GM18505 (cell line): ENCODE results near the gene SPATC1L.

Experiments
- ATAC-seq: cut with Tn5 transposase; IDR thresholded peaks from one replicate; pipeline ENCODE4 v1.9.1; 2021; ENCODE audit not compliant: unreplicated experiment
- POLR2A ChIP-seq: IDR thresholded peaks from 4 replicates; pipeline ENCODE4 v1.6.1; 2011; ENCODE audit warnings: borderline replicate concordance; ENCODE audit not compliant: insufficient read depth, insufficient read length; ENCODE audit errors: extremely low read depth

The SPATC1L gene

GRCh38 chr21:46161633-46162592 lies 22.3 kb downstream of the SPATC1L start:
- TF ChIP-seq POLR2A = no peak
- no peak for ATAC-seq

- ATAC-seq = no peak
- no peak for TF ChIP-seq POLR2A
Observed at GRCh38 chr21:46160907-46161632, 23.2 kb downstream of the SPATC1L start.

DNA sequence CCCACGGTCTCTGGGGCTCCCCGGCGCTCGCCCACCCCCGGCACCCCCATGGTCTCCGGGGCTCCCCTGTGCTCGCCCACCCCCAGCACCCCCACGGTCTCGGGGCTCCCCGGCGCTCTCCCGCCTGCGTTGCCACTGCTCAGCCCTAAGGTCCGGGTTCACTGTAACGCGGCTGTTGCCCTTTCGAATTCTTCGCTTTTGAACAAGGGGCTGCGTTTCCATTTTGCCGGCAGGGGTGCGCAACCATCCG lies 23.7 kb downstream of the SPATC1L start:
- ATAC-seq = no peak
- TF ChIP-seq POLR2A = no peak

DNA sequence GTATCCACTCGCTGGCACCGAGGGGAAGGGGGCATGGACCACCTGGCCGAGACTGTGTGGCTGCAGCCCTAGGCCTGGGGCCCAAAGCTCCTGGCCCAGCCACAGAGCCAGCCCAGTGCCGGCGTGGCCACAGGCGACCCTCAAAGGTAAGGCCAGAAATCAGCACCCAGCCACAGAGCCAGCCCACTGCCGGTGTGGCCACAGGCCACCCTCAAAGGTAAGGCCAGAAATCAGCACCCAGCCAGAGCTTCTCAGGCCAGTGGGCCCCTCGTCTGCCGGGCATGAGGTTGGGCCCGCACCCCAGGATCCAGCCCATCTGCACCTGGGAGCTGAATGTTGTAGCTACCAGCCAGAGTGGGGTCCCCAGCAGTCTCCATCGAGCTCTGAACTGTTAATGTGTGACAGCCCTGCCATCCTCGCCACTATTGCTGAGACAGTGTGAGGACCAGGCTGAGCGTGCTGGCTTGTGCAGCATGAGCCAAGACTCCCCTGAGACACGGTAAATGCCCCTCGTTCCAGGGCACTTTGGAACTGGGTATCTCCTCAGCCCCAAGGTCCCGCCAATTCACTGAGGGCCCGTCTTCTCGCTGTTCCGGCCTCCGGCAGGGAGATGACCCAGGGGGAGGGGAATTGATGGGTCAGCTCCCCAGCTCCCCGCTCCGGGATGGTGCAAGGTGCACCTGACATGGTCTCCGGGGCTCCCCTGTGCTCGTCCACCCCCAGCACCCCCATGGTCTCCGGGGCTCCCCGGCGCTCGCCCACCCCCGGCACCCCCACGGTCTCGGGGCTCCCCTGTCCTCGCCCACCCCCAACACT lies 24.2 kb downstream of the SPATC1L start:
- no peak for ATAC-seq
- no peak for TF ChIP-seq POLR2A

DNA sequence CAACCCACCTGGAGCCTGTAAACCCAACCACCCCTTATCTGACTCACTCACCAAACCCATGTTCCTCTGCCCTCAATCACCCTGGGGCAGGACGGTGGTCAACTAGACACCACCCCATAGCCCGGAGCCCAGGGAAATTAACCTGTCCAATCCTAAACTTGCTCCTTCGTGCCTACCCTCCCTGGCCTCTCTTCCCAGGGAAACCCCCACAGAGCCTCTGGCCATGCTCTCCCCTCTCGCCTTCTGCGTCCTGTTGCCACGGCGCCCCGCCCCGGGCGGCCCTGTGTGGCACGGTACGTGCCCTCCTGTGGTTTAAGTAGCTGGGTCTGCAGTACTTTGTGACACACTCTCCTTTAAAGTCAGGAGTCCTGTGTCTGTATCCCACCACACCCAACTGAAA lies 24.9 kb downstream of the SPATC1L start:
- TF ChIP-seq POLR2A = no peak
- no peak for ATAC-seq

DNA sequence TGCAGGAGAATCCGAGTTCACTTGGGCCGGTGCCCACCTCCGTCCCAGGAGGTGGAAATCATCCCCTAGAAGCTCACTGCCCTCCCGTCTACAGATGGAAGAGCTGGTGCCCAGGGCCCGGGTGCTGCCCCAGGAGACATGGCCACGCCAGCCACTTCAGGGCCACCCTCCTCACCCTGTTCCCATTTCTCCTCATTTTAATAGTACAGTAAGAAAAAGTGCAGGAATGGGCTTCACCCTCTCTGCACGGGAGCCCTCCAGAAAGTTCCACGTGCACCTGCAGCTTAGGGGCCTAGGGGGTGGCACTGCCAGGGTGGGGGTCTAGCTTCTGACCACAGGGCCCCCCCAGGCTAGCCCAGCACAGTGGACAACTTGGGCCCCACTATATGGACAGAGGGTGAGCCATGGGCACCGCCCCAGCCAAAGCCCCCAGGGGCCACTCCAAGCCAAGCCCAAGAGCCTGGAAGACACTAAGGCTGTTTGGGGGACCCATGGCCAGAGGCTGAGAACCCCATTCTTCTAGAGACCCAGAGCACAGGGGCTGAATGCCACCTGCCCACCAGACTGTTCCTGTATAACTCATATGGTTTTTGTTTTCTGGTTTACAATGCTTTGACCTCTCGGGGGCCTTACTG lies 25.5 kb downstream of the SPATC1L start:
- ATAC-seq = no peak
- no peak for TF ChIP-seq POLR2A

- TF ChIP-seq POLR2A = no peak
- ATAC-seq = no peak
Observed at GRCh38 chr21:46157987-46158451, 26.2 kb downstream of the SPATC1L start.

DNA sequence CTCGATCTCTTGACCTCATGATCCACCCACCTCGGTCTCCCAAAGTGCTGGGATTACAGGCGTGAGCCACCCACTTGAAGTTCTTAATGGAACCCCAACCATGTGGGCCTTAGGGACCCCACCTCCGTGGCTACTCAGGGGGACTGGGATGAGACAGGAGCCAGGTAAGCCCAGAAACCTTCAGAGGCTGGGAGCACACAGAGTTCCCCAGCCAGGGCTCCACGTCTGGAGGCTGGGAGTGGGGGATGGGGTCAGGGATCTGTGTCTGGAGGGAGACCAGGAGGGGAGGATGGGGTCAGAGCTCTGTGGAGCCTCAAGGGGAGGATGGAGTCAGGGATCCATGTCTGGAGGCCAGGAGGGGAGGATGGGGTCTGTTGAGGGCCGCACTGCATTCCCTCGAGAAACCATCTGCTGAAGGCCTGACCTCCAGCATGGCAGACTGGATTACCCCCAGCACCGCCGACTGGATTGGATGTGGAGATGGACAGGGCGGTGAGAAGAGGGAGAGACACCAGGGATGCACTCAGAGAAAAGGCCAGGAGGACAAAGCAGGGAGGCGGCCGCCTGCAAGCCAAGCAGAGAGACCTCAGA lies 26.8 kb downstream of the SPATC1L start:
- TF ChIP-seq POLR2A = no peak
- no peak for ATAC-seq

- ATAC-seq = no peak
- no peak for TF ChIP-seq POLR2A
Observed at GRCh38 chr21:46156678-46157077, 27.6 kb downstream of the SPATC1L start.

- TF ChIP-seq POLR2A = no peak
- ATAC-seq = no peak
Observed at GRCh38 chr21:46156378-46156645, 27.9 kb downstream of the SPATC1L start.

DNA sequence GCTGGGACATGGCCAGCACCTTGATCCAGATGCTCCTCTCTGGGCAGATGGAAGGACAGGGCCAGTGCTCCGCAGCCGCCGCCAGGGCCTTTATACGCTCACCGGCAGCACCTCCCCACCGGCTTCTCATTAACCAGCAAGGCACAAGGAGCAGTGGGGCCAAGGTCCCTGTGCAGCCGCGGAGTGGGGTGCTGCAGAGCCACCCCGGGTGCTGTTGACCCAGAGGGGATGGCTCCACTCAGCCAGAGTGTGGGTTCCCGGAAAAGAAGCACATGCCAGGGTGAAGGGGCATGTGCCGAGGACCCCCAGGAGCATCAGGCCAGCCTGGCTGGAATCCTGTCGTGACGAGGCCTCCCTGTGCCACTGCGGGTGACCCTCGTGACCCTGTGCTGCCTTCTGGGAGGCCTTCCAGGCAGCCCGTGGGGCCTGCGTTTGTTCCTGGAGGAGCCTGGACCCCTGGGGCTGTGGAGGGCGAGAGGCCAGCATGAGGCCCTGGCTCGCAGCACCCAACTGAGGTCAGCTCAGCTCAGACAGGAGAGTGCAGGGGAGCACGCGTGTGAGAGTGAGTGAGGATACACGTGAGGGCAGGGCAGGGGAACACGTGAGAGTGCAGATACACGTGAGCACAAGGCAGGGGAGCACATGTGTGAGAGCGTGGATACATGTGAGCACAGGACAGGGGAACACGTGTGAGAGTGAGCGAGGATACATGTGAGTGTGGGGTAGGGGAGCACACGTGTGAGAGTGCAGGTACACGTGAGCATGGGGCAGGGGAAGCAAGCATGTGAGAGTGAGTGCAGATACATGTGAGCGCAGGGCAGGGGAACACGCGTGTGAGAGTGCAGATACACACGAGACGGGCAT lies 28.5 kb downstream of the SPATC1L start, which contains the start of gene FTCD:
Gene FTCD, minus strand, starts transcription at position 66 of the 864 bp plus-strand sequence. Its CDS starts 56 bp downstream, at position 10.
- no peak for TF ChIP-seq POLR2A
- ATAC-seq = no peak
